Measurements from ENCODE around the gene ATAD3C.

DNA sequence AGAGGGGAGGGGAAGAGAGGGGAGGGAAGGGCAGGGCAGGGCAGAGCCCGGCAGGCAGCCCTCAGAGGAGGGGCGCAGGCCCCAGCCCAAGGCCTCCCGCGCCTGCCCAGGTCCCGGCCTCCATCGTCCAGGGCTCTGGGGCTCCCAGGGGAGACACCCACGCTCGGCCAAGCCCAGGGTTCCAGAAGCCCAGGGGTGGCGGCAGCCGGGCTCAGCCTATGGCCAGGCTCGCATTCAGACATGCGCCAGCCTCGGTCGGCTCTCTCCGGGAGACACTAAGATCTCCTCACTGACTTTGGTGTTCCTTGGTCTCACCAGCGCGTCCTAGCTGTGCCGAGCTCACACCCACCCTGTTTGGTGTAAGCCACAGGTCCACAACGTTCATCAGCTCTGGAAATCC, 21.3 kb upstream of the ATAD3C start:
- TF ChIP-seq EGR1 (IDR thresholded peaks at IDR 0.05; ENCODE audit: borderline replicate concordance in 1 of 2, low read depth in 2 of 2, low read length in 2 of 2) (no peak), CREB1 (IDR thresholded peaks at IDR 0.05; ENCODE audit: low read depth) (no peak), HCFC1 (IDR thresholded peaks at IDR 0.05; ENCODE audit: low read length) (no peak), ZNF24 (IDR thresholded peaks at IDR 0.05) (no peak), POLR2AphosphoS5 (IDR thresholded peaks at IDR 0.05; ENCODE audit: low read length) (no peak), ZNF207 (IDR thresholded peaks at IDR 0.05; ENCODE audit: borderline replicate concordance) (no peak), ZZZ3 (IDR thresholded peaks at IDR 0.05; ENCODE audit: control insufficient read depth, insufficient read length, low read depth) (no peak), POLR2A (IDR thresholded peaks at IDR 0.05; ENCODE audit: low read depth, low read length) (no peak)
- TF ChIP-seq, protein P1, sequence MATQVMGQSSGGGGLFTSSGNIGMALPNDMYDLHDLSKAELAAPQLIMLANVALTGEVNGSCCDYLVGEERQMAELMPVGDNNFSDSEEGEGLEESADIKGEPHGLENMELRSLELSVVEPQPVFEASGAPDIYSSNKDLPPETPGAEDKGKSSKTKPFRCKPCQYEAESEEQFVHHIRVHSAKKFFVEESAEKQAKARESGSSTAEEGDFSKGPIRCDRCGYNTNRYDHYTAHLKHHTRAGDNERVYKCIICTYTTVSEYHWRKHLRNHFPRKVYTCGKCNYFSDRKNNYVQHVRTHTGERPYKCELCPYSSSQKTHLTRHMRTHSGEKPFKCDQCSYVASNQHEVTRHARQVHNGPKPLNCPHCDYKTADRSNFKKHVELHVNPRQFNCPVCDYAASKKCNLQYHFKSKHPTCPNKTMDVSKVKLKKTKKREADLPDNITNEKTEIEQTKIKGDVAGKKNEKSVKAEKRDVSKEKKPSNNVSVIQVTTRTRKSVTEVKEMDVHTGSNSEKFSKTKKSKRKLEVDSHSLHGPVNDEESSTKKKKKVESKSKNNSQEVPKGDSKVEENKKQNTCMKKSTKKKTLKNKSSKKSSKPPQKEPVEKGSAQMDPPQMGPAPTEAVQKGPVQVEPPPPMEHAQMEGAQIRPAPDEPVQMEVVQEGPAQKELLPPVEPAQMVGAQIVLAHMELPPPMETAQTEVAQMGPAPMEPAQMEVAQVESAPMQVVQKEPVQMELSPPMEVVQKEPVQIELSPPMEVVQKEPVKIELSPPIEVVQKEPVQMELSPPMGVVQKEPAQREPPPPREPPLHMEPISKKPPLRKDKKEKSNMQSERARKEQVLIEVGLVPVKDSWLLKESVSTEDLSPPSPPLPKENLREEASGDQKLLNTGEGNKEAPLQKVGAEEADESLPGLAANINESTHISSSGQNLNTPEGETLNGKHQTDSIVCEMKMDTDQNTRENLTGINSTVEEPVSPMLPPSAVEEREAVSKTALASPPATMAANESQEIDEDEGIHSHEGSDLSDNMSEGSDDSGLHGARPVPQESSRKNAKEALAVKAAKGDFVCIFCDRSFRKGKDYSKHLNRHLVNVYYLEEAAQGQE (IDR thresholded peaks at IDR 0.05; ENCODE audit: low read depth, low read length), result no peak
- TF ChIP-seq, protein P2, sequence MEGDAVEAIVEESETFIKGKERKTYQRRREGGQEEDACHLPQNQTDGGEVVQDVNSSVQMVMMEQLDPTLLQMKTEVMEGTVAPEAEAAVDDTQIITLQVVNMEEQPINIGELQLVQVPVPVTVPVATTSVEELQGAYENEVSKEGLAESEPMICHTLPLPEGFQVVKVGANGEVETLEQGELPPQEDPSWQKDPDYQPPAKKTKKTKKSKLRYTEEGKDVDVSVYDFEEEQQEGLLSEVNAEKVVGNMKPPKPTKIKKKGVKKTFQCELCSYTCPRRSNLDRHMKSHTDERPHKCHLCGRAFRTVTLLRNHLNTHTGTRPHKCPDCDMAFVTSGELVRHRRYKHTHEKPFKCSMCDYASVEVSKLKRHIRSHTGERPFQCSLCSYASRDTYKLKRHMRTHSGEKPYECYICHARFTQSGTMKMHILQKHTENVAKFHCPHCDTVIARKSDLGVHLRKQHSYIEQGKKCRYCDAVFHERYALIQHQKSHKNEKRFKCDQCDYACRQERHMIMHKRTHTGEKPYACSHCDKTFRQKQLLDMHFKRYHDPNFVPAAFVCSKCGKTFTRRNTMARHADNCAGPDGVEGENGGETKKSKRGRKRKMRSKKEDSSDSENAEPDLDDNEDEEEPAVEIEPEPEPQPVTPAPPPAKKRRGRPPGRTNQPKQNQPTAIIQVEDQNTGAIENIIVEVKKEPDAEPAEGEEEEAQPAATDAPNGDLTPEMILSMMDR (IDR thresholded peaks at IDR 0.05 in 2 of 3, conservative IDR thresholded peaks at IDR 0.05 in 1 of 3; ENCODE audit: control insufficient read depth in 2 of 3, extremely low read depth in 1 of 3, insufficient read depth in 1 of 3, low read depth in 3 of 3, low read length in 3 of 3), result no peak

Measured in GM12878 (cell line).